HEK293T (cell line): ENCODE measurements around the gene GPATCH8.
"Not testable (repeated sequence)": the region's sequence is repeated elsewhere in the genome, so short reads cannot be mapped to it uniquely, and the experiment has no call there.

ENCODE experiments used
- CTCF ChIA-PET: fragments of 350-600 bp; formaldehyde crosslinking; extraction: SDS; loops from one replicate; lab custom pipeline; 2021; ENCODE audit warnings: antibody characterized with exemption, inconsistent platforms; lab: Yijun Ruan, JAX
- POLR2A ChIA-PET: fragments of 350-600 bp; formaldehyde crosslinking; extraction: SDS; loops from one replicate; lab custom pipeline; 2020; ENCODE audit warnings: antibody characterized with exemption, inconsistent platforms; lab: Yijun Ruan, JAX
- DNase-seq: peaks from one replicate; pipeline ENCODE4 v3.0.0; 2012; ENCODE audit warnings: mixed read lengths; ENCODE audit errors: extremely low spot score
- ARNT ChIP-seq: fragments of 450-650 bp; IDR thresholded peaks from 2 replicates; pipeline ENCODE4 v1.6.1; 2017; ENCODE audit warnings: mild to moderate bottlenecking
- BHLHE40 ChIP-seq: fragments of 450-650 bp; IDR thresholded peaks from 2 replicates; pipeline ENCODE4 v1.6.1; 2016; ENCODE audit warnings: mild to moderate bottlenecking, moderate library complexity, borderline replicate concordance
- CTBP1 ChIP-seq: fragments of 450-650 bp; IDR thresholded peaks from 2 replicates; pipeline ENCODE4 v1.6.1; 2016; ENCODE audit warnings: borderline replicate concordance
- ELF4 ChIP-seq: fragments of 450-650 bp; IDR thresholded peaks from 2 replicates; pipeline ENCODE4 v1.6.1; 2017; ENCODE audit warnings: antibody characterized with exemption
- FOXA1 ChIP-seq: fragments of 450-650 bp; IDR thresholded peaks from 2 replicates; pipeline ENCODE4 v1.6.1; 2016; ENCODE audit warnings: mild to moderate bottlenecking
- FOXK2 ChIP-seq: fragments of 450-650 bp; IDR thresholded peaks from 2 replicates; pipeline ENCODE4 v1.6.1; 2016; ENCODE audit warnings: mild to moderate bottlenecking
- FOXM1 ChIP-seq: fragments of 450-650 bp; IDR thresholded peaks from 2 replicates; pipeline ENCODE4 v1.6.1; 2017; ENCODE audit warnings: mild to moderate bottlenecking, borderline replicate concordance
- HDGF ChIP-seq: fragments of 450-650 bp; IDR thresholded peaks from 2 replicates; pipeline ENCODE4 v1.6.1; 2017; ENCODE audit warnings: antibody characterized with exemption, borderline replicate concordance
- L3MBTL2 ChIP-seq: fragments of 450-650 bp; conservative IDR thresholded peaks from 2 replicates; pipeline ENCODE4 v1.6.1; 2016; ENCODE audit warnings: mild to moderate bottlenecking
- LEF1 ChIP-seq: fragments of 450-650 bp; IDR thresholded peaks from 2 replicates; pipeline ENCODE4 v1.6.1; 2017; ENCODE audit warnings: mild to moderate bottlenecking, borderline replicate concordance
- NFRKB ChIP-seq: fragments of 450-650 bp; IDR thresholded peaks from 2 replicates; pipeline ENCODE4 v1.6.1; 2016; ENCODE audit warnings: mild to moderate bottlenecking, moderate library complexity
- PKNOX1 ChIP-seq: fragments of 450-650 bp; IDR thresholded peaks from 2 replicates; pipeline ENCODE4 v1.6.1; 2016
- SP1 ChIP-seq: fragments of 450-650 bp; IDR thresholded peaks from 2 replicates; pipeline ENCODE4 v1.6.1; 2017
- SUZ12 ChIP-seq: fragments of 450-650 bp; IDR thresholded peaks from 2 replicates; pipeline ENCODE4 v1.6.1; 2016; ENCODE audit warnings: mild to moderate bottlenecking
- ZNF384 ChIP-seq: fragments of 450-650 bp; IDR thresholded peaks from 2 replicates; pipeline ENCODE4 v1.6.1; 2016

The GPATCH8 gene

GRCh38 chr17:44529864-44530263 is 26.7 kb upstream of the GPATCH8 start:
- CTCF ChIA-PET = no interaction called here
- no peak for DNase-seq
- TF ChIP-seq ELF4 (no peak), HDGF (no peak), LEF1 (no peak), CTBP1 (no peak), SP1 (no peak), FOXA1 (no peak), FOXK2 (no peak), FOXM1 (no peak), NFRKB (no peak), SUZ12 (no peak), ZNF384 (no peak), L3MBTL2 (no peak)
- POLR2A ChIA-PET = no interaction called here

- POLR2A ChIA-PET = interaction anchor here (1.4 kb wide), 1 partner anchor 24 kb away, joined by 4 read pairs; the partner anchor contains the start of gene GPATCH8
- DNase-seq = no peak
- TF ChIP-seq L3MBTL2 (no peak), CTBP1 (no peak), LEF1 (no peak)
- CTCF ChIA-PET = interaction anchor here (0.6 kb wide), 1 partner anchor 238 kb away, joined by 4 read pairs; no protein-coding TSS in a partner anchor
These were observed 24.7 kb upstream of the GPATCH8 start for GRCh38 chr17:44527954-44528353.

- no peak for DNase-seq
- no peak for TF ChIP-seq SP1
- ChIA-PET POLR2A (no interaction called here), CTCF (interaction anchor here (0.6 kb wide), 1 partner anchor 135 kb away, joined by 3 read pairs; no protein-coding TSS in a partner anchor)
These were observed 23.9 kb upstream of the GPATCH8 start for GRCh38 chr17:44527102-44527501.

GRCh38 chr17:44523672-44523972 is 20.4 kb upstream of the GPATCH8 start:
- ChIA-PET CTCF (interaction anchor here (0.6 to 2.1 kb wide), 21 partner anchors 9 to 903 kb away, joined by 3 to 28 read pairs (median 4); partner anchors contain the start of genes GRN and ITGA2B), POLR2A (interaction anchor here (0.8 to 2.5 kb wide), 8 partner anchors 8 to 196 kb away, joined by 3 to 16 read pairs (median 3); partner anchors contain the start of genes FAM171A2 and GPATCH8)
- DNase-seq = no peak
- no peak for TF ChIP-seq ARNT
- no peak for TF ChIP-seq FOXK2
- no peak for TF ChIP-seq L3MBTL2
- TF ChIP-seq SUZ12 = no peak
- no peak for TF ChIP-seq NFRKB

- peak; percentile 84 for DNase-seq
- ChIA-PET POLR2A (interaction anchor here (0.8 to 2.5 kb wide), 9 partner anchors 9 to 196 kb away, joined by 3 to 16 read pairs (median 3); partner anchors contain the start of genes FAM171A2, GPATCH8 and GRN), CTCF (interaction anchor here (0.6 to 2.1 kb wide), 25 partner anchors 8 to 904 kb away, joined by 3 to 28 read pairs (median 3); partner anchors contain the start of genes GRN and ITGA2B)
- TF ChIP-seq FOXK2 = no peak
- no peak for TF ChIP-seq PKNOX1
- TF ChIP-seq FOXA1 = no peak
- TF ChIP-seq SUZ12 = no peak
- no peak for TF ChIP-seq ZNF384
- no peak for TF ChIP-seq LEF1
These were observed 19.9 kb upstream of the GPATCH8 start for GRCh38 chr17:44522883-44523671.

GRCh38 chr17:44518032-44518431 is 14.8 kb upstream of the GPATCH8 start:
- TF ChIP-seq ZNF384 (no peak), BHLHE40 (no peak), PKNOX1 (no peak), CTBP1 (no peak), NFRKB (no peak), FOXK2 (no peak), SP1 (no peak), L3MBTL2 (no peak), FOXM1 (no peak), HDGF (no peak), ELF4 (no peak)
- POLR2A ChIA-PET = no interaction called here
- CTCF ChIA-PET = no interaction called here
- DNase-seq = no peak

- CTCF ChIA-PET = interaction anchor here (0.6 to 1.5 kb wide), 4 partner anchors 12 to 197 kb away, joined by 3 to 4 read pairs (median 3); no protein-coding TSS in a partner anchor
- TF ChIP-seq L3MBTL2 (peak; percentile 29; the same call in 1 of the 2 replicates), PKNOX1 (peak; percentile 94)
- not testable (repeated sequence) for DNase-seq
These were observed 8.3 kb upstream of the GPATCH8 start for GRCh38 chr17:44511241-44512134.

GRCh38 chr17:44506939-44507604 is 3.9 kb upstream of the GPATCH8 start:
- POLR2A ChIA-PET, DNase-seq: not testable (repeated sequence)
- CTCF ChIA-PET = interaction anchor here (1.2 kb wide), 1 partner anchor 16 kb away, joined by 3 read pairs; no protein-coding TSS in a partner anchor

More at GRCh38 chr17:44511241-44512134, 8.3 kb upstream of the GPATCH8 start:
- POLR2A ChIA-PET = interaction anchor here (0.6 to 1.5 kb wide), 7 partner anchors 8 to 149 kb away, joined by 3 to 9 read pairs (median 3); partner anchors contain the start of gene GPATCH8
